Left cardiac atrium (tissue), 4 donors: ENCODE measurements around the gene COL8A2. TPM values are rescaled to one million over a fixed set of nuclear protein-coding genes. Genes with fewer than 3 reads are reported as not detected.
A peak's percentile ranks its signal among the peaks of the same experiment; 100 is the strongest.

Source experiments
- ATAC-seq, 2 donors: fragments of 200-7000 bp; cut with Tn5 transposase; one replicate each; pipeline ENCODE4 v1.9.1; 2020; ENCODE audit warnings: mild to moderate bottlenecking in 2 of 2, moderate library complexity in 2 of 2
- DNase-seq: peaks from one replicate; pipeline ENCODE4 v3.0.0-alpha.2; 2020
- intact Hi-C, 2 donors: fragments of 100-400 bp; cut with DNase I; formaldehyde crosslinking; loops; one replicate each; pipeline versions ENCODE4 v1.14.1 to v1.15.1; 2022 to 2023
- long read RNA-seq: library from polyadenylated mRNA; unstranded; transcript quantifications from one replicate; pipeline ENCODE4 v2.0.0, GENCODE V29; 2021
- total RNA-seq, 2 donors: library from RNA; stranded (reverse); fragmentation: NEBNext Ultra II Directional; extraction: Animal tissue kit (Norgen Biotek cat#: 25700); gene quantifications; one replicate each; pipeline ENCODE4 v1.2.1, GENCODE V29; 2021
- donor health status: DM: no; HTN: yes; CAD: no.
- donor health status: DM: no; HTN: yes; CAD: no; lungs with severe emphysema.
- donor health status: DM: yes; HTN: yes; CAD: no.
- donor health status: Dilated cardiomyopathy.

COL8A2 gene
- total RNA-seq: 1 to 10 TPM; 3.8 to 4.2 TPM
- long read RNA-seq, partial matches to known transcripts: 0 of 6 reads
- long read RNA-seq, other reads (novel, unspliced or antisense): 6 of 6 reads

GRCh38 chr1:36125129-36125991, at the start of gene COL8A2:
TSS of gene COL8A2 (minus strand) at chr1:36125222. CDS start at chr1:36100242, 24,980 bp downstream.
- intact Hi-C loops: no loop called here
- DNase-seq (peak; percentile 59), ATAC-seq (peak; percentile 79 to 80)

- intact Hi-C loops: no loop called here
- DNase-seq: no peak
- ATAC-seq: no peak
Measured at GRCh38 chr1:36174713-36175112, 49.7 kb upstream of the COL8A2 start.

GRCh38 chr1:36172983-36173382, 48.0 kb upstream of the COL8A2 start:
- ATAC-seq: no peak
- DNase-seq: no peak

GRCh38 chr1:36172017-36172747, 47.2 kb upstream of the COL8A2 start:
- DNase-seq: no peak
- ATAC-seq: no peak
- intact Hi-C loops: no loop called here

More at GRCh38 chr1:36172983-36173382, 48.0 kb upstream of the COL8A2 start:
- intact Hi-C loops: no loop called here

GRCh38 chr1:36170643-36171412, 45.8 kb upstream of the COL8A2 start:
- DNase-seq (no peak), ATAC-seq (peak; percentile 21 to 28)
- intact Hi-C loops: no loop called here

- intact Hi-C loops: no loop called here
- no peak for ATAC-seq
Measured at GRCh38 chr1:36168514-36168913, 43.5 kb upstream of the COL8A2 start.

GRCh38 chr1:36166938-36167905, 42.2 kb upstream of the COL8A2 start:
- DNase-seq (no peak), ATAC-seq (peak in 1 of 2 donors; percentile 8)
- intact Hi-C loops: no loop called here

More at GRCh38 chr1:36168514-36168913, 43.5 kb upstream of the COL8A2 start:
- DNase-seq: no peak

- no peak for DNase-seq
- no peak for ATAC-seq
- intact Hi-C loops: no loop called here
Measured at GRCh38 chr1:36166136-36166535, 41.1 kb upstream of the COL8A2 start.

- ATAC-seq (no peak), DNase-seq (no peak)
- intact Hi-C loops: no loop called here
Measured at GRCh38 chr1:36165145-36165544, 40.1 kb upstream of the COL8A2 start.

GRCh38 chr1:36164361-36164760, 39.3 kb upstream of the COL8A2 start:
- ATAC-seq: no peak
- DNase-seq: no peak
- intact Hi-C loops: no loop called here

GRCh38 chr1:36163426-36163825, 38.4 kb upstream of the COL8A2 start:
- no peak for DNase-seq
- intact Hi-C loops: no loop called here

GRCh38 chr1:36162680-36163239, 37.7 kb upstream of the COL8A2 start:
- ATAC-seq: peak; percentile 6 to 13

More at GRCh38 chr1:36163426-36163825, 38.4 kb upstream of the COL8A2 start:
- no peak for ATAC-seq

GRCh38 chr1:36161641-36162531, 36.9 kb upstream of the COL8A2 start:
- intact Hi-C loops: no loop called here
- DNase-seq (peak; percentile 37), ATAC-seq (peak; percentile 5 to 29)

More at GRCh38 chr1:36162680-36163239, 37.7 kb upstream of the COL8A2 start:
- no peak for DNase-seq
- intact Hi-C loops: no loop called here

GRCh38 chr1:36160949-36161485, 36.0 kb upstream of the COL8A2 start:
- intact Hi-C loops: no loop called here
- DNase-seq (peak; percentile 83), ATAC-seq (peak; percentile 35 to 43)

- DNase-seq: no peak
- intact Hi-C loops: no loop called here
- no peak for ATAC-seq
Measured at GRCh38 chr1:36160388-36160948, 35.4 kb upstream of the COL8A2 start.
